ENCODE data around the gene SYNGR4.
"Not testable (repeated sequence)": the region's sequence is repeated elsewhere in the genome, so short reads cannot be mapped to it uniquely, and the experiment has no call there.

Gene SYNGR4

DNA sequence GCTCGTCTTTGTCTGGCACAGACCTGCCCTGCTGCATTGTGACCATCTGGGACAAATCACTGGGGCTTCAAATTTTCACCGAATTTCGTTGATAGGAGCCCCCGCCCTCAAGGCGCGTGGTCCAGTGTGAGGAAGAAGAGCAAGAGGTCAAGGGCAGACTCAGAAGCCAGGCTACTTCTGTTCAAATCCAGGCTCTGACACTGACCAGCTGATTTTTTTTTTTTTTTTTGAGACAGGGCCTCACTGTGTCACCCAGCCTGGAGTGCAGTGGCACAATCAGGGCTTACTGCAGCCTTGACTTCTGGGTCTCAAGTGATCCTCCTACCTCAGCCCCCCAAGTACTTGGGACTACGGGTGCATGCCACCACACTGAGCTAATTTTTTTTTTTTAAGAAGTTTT lies 7.2 kb downstream of the SYNGR4 start:
- no peak for DNase-seq (ENCODE audit: low read depth)

GRCh38 chr19:48371771-48372170 lies 7.6 kb downstream of the SYNGR4 start:
- DNase-seq (ENCODE audit: low read depth) = not testable (repeated sequence)

GRCh38 chr19:48372904-48373303 lies 8.7 kb downstream of the SYNGR4 start:
- DNase-seq (ENCODE audit: low read depth) = no peak

GRCh38 chr19:48373567-48373966 lies 9.4 kb downstream of the SYNGR4 start:
- DNase-seq (ENCODE audit: low read depth) = no peak

DNA sequence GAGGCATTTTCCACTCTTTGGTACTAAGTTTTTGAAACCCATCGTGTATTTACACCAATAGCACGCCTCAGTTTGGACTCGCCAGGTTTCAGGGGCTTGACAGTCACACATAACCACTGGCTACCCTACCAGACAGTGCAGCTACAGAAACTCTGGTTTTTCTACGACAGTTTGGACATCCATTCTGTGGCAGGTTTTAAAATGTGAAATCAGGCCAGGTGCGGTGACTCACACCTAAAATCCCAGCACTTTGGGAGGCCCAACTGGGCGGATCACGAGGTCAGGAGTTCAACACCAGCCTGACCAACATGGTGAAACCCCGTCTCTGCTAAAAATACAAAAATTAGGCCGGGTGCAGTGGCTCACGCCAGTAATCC lies 14.0 kb downstream of the SYNGR4 start:
- no peak for DNase-seq (ENCODE audit: low read depth)

DNA sequence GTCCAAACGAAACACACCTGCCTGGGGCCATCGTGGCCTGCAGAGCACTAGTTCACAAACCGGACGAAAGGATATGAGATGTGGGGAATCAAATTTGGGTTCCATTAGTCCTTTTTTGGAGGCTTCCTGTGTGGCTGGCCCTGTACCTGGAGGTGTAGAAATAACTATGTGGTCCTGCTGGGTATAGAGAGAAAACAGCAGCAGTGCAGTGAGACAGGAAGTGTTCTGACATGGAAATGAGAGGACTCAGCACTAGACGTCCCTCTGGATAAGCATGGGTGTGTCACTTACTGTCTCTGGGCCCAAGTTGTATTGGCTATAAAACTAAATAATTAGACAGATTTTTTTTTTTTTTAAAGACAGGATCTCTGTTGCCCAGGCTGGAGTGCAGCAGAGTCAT lies 14.9 kb downstream of the SYNGR4 start:
- DNase-seq (ENCODE audit: low read depth) = no peak

GRCh38 chr19:48381178-48381950 lies 17.2 kb downstream of the SYNGR4 start:
- DNase-seq (ENCODE audit: low read depth) = no peak

GRCh38 chr19:48382286-48382685 lies 18.1 kb downstream of the SYNGR4 start:
- DNase-seq (ENCODE audit: low read depth) = no peak

DNA sequence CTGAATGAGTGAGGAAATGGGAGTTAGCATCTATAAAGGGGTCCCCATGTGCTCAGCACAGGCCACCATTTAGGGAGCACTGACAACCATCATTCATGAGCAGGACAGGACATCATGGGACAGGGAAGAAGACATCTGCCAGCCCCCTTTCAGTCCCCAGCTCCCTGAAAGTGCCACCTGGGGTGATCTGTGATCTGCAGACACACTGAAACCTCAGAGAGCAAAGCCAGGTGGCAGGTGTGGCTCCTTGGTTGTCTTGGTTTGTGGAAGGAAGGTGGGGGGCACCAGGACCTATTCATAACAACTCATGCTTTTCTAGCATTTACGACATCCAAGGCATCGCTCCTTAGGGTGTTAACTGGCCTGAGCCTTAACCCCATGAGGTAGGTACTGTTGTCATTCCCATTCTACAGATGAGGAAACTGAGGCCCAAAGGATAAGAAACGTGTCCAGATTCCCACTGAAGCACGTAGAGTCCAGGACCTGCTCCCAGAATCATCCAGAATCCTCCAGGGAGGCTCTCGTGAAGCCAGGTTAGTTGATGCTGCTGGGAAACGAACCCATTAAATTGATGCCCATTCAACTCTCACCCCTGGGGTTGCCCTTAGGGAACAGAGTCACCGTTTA lies 21.4 kb downstream of the SYNGR4 start:
- no peak for DNase-seq (ENCODE audit: low read depth)

GRCh38 chr19:48386981-48387380 lies 22.8 kb downstream of the SYNGR4 start:
- no peak for DNase-seq (ENCODE audit: low read depth)

DNA sequence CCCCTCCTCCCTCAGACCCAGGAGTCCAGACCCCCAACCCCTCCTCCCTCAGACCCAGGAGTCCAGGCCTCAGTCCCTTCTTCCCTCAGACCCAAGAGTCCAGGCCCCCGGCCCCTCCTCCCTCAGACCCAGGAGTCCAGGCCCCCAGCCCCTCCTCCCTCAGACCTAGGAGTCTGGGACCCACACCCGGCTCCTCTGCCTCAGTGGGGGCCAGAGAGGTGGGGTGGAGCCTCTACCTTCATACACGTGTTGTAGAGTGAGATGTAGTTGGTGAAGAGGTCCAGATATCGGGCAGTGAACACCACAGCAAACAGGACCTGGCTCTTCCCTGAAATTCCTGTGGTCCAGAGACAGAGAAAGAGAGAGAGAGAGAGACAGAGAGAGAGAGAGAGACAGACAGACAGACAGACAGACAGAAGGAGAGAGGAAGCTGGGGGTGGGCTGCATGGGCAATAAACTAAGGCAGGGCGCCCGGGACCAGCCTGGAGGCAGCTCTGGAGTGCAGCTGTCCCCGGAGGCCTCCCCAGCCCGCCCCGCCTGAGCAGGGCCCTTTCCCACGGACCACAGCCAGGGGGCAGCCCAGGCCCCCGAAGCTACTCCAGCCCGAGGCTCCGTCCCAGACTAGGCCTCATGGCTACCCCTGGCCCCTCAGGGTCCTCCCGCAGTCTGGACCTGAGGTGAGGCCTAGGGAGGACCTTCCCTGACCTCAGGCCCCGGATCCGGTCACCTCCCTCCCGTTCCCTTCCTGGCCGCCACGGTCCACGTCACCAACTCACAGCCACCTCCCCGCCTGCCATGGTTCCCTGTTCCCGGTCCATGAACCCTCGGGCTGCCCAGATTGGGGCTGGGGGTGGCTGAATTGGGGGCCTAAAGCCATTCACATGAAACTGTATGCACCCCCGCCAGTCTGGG lies 26.3 kb downstream of the SYNGR4 start:
- peak; percentile 47 for DNase-seq (ENCODE audit: low read depth)

GRCh38 chr19:48391100-48392005 lies 27.2 kb downstream of the SYNGR4 start, which contains the start of gene KDELR1:
Gene KDELR1, minus strand, starts transcription at chr19:48391551. Its CDS starts 193 bp downstream, at chr19:48391358.
- peak; percentile 55 for DNase-seq (ENCODE audit: low read depth)

GRCh38 chr19:48392006-48392344 lies 27.8 kb downstream of the SYNGR4 start:
- not testable (repeated sequence) for DNase-seq (ENCODE audit: low read depth)

DNA sequence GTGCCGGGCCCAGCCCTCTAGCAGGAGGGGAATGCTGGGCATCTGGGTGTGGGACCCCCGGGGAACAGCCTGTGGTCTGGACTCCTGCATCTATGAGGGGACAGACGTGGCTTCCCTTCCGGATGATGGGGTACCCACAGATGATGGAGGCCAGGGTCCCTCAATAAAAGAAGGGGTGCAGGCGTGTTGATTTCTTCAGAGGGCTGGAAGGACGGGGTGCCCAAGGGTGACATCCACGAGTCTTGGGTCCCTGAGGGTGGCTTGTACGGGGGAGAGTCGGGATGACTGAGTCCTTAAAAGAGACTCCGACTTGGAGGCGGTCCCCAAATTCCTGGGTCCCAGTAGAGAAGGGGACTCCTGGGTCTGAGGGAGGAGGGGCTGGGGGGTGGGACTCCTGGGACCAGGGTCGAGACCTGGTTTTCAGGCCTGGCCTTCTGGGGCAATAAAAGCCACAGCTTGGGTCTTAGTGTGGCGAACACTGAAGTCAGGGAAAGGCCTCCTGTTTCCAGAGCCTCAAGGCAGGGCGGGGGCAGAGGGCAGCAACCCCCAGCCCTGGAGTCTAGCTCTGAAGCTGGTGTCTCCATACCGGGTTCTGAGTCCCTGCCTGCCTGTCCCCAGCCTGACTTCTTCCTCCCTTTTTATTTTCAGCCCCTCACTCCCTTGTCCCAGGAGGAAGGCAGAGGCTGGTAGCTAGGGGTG lies 28.8 kb downstream of the SYNGR4 start:
- no peak for DNase-seq (ENCODE audit: low read depth)

DNA sequence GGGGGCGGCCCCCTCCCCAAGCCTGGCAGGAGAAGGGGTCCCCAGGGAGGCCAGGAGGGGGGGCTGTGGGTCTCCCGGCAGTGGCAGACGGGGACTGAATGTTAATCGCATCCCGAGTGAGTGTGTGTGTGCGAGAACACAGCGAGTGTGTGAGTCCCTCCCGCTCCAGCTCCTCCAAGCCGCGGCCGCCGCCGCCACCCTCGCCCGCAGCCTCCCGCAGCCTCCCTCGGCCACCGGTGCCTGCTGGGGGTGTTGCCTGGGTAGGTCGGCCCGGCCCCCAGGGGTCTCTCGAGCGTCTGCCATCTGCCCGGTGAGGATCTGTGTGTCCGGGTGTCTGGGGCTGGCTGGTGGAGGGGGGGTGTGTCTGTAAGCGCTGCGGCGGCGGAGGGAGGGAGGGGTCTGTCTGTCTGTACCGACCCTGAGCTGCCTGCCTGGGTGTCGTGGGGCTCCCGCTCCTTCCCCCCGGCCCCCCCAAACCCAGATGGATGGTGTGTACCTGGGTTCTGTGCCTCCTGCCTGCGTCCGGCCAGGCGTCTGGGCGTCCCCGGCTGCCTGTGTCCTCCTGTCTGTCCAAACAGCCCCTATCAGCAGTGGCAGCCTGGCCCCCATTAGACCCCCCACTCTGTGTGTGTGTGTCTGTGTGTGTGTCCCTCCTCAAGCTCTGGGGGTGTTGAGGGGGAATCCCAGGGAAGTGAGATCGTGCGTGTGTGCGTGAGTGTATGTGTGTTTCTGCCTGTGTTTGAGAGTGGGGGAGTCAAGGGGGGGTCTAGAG lies 29.6 kb downstream of the SYNGR4 start, which contains the start of gene GRIN2D:
Gene GRIN2D, plus strand, starts transcription at position 110 of the 772 bp plus-strand sequence. CDS start 4,725 bp downstream, outside the sequence.
- no peak for DNase-seq (ENCODE audit: low read depth)

GRCh38 chr19:48394331-48395169 lies 30.4 kb downstream of the SYNGR4 start:
- no peak for DNase-seq (ENCODE audit: low read depth)

- no peak for DNase-seq (ENCODE audit: low read depth)
Measured at GRCh38 chr19:48395170-48395455, 30.9 kb downstream of the SYNGR4 start.

DNA sequence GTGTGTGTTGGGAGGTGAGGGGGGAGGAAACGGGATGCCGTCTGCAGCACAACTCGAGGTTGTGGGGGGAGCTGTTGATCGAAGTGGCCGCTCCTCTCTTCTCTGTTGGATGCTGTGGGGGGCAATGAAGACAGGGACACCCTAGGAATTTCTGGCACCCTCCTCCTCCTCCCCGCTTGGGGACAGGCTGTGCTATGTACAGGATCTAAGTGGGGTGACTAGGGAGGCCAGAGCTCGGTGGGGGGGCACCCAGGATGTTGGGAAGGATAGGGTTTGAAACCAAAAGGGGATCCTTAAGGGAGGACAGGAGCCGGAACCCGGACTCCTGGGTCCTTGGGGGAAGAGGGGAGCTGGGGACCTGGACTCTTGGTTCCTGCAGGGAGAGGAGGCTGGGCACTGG lies 31.3 kb downstream of the SYNGR4 start:
- no peak for DNase-seq (ENCODE audit: low read depth)

All from stimulated activated CD4-positive, alpha-beta T cell treated with anti-CD3 and anti-CD28 coated beads, Interleukin-2, amount 100 ng/mL, for 4 hours (primary cell).